Neural crest cell (in vitro differentiated cells): ENCODE results near the gene CST9. TPM values are rescaled to one million over a fixed set of nuclear protein-coding genes. Genes with fewer than 3 reads are reported as not detected.

Experiments
- DNase-seq: peaks from one replicate; pipeline ENCODE4 v3.0.0; 2021; ENCODE audit warnings: low read depth, mixed read lengths, low spot score
- H3K27ac Mint-ChIP-seq: one replicate; pipeline ENCODE4 v1.8.0; 2021; ENCODE audit warnings: mild to moderate bottlenecking, mixed read lengths; ENCODE audit not compliant: unreplicated experiment
- H3K27me3 Mint-ChIP-seq: 2 replicates; pipeline ENCODE4 v1.8.0; 2021; ENCODE audit warnings: low read depth, mild to moderate bottlenecking, mixed read lengths
- H3K36me3 Mint-ChIP-seq: 2 replicates; pipeline ENCODE4 v1.8.0; 2021; ENCODE audit warnings: low read depth, mild to moderate bottlenecking, mixed read lengths
- H3K4me1 Mint-ChIP-seq: 2 replicates; pipeline ENCODE4 v1.8.0; 2021; ENCODE audit warnings: mixed read lengths
- H3K4me3 Mint-ChIP-seq: one replicate; pipeline ENCODE4 v1.8.0; 2021; ENCODE audit warnings: mild to moderate bottlenecking, mixed read lengths
- H3K9me3 Mint-ChIP-seq: 2 replicates; pipeline ENCODE4 v1.8.0; 2021; ENCODE audit warnings: mixed read lengths
- CTCF ChIP-seq: fragments of 200-600 bp; sonication (generic); conservative IDR thresholded peaks from 2 replicates; pipeline ENCODE4 v1.5.0; 2021; ENCODE audit warnings: antibody characterized with exemption, mild to moderate bottlenecking
- total RNA-seq: library from RNA; stranded (reverse); gene quantifications from 2 replicates; pipeline ENCODE4 v1.2.1, GENCODE V29; 2021

The CST9 gene
- total RNA-seq, 1 donor from 2014 or later: not detected

- no peak for TF ChIP-seq CTCF
- no peaks in the 10 kb centered on the region for H3K27me3 Mint-ChIP-seq
- no peak for DNase-seq
- H3K4me1 Mint-ChIP-seq: peaks cover 6% of the 10 kb centered on the region
- H3K4me3 Mint-ChIP-seq: no peak overlapping the region
- H3K9me3 Mint-ChIP-seq: peaks cover 4% of the 10 kb centered on the region
- H3K36me3 Mint-ChIP-seq: peaks cover 6% of the 10 kb centered on the region
- H3K27ac Mint-ChIP-seq: no peak overlapping the region
Measured at GRCh38 chr20:23629017-23629541, 23.4 kb upstream of the CST9 start.

DNA sequence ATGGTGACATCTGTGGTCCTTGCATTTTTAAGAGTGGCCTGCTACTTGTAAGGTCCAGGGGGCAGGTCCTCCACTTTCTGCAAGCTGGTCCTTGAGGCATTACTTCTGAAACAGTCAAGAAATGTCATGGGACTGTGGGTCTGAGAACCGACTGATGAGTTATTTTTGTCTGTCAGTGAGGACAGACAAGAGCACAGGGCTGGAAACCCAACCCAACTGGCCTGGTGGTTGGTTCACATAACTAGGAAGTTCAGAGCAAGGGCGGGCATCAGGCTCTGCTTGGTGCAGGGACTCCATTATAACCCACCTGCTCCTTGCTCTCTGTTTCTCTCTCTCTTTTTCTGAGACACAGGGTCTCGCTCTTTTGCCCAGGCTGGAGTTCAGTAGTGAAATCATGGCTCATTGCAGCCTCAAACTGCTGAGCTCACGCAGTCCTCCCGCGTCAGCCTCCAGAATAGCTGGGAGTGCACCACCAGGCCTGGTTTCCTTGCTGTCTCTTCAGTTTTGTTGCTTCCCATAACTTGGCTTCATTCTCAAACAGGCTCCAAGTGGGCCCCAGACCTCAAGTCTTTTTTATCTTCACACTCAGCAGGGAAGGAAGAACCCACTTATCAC is 22.8 kb upstream of the CST9 start:
- Mint-ChIP-seq H3K27me3 (no peaks in the 10 kb centered on the region), H3K27ac (no peak overlapping the region), H3K4me3 (no peak overlapping the region), H3K36me3 (peaks cover 6% of the 10 kb centered on the region), H3K9me3 (peaks cover 4% of the 10 kb centered on the region), H3K4me1 (peaks cover 6% of the 10 kb centered on the region)
- DNase-seq: no peak
- TF ChIP-seq CTCF: no peak

GRCh38 chr20:23627501-23627900 is 21.8 kb upstream of the CST9 start:
- no peak for DNase-seq

DNA sequence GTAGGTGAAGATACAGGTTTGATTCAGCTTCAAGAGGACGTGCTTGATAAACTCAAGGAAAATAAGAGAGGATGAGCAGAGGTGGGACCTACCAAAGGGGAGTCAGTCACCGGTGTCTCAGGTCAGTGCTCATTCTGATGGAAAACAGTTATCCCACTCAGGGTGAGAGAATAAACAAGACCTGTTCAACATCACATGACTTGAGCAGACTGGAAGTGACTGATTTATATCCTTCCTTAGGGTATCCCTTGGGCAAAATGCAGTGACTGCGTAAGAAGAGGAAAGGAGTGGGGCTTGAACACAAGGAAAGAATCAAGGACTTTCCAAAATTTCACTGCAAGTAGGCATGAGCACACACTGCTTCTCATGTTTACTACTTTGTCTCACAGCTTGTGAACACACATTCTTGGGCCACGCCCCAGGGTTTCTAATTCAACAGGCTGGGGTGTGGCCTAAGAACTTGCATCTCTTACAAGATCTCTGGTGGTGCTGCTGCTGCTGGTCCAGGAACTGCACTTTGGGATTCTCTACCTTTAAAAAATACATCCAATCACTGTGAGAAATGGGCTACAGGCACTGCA is 20.4 kb upstream of the CST9 start:
- no peak for TF ChIP-seq CTCF
- Mint-ChIP-seq H3K36me3 (peaks cover 6% of the 10 kb centered on the region), H3K9me3 (peaks cover 4% of the 10 kb centered on the region)

More at GRCh38 chr20:23627501-23627900, 21.8 kb upstream of the CST9 start:
- Mint-ChIP-seq H3K27ac (no peak overlapping the region), H3K9me3 (peaks cover 4% of the 10 kb centered on the region), H3K36me3 (peaks cover 6% of the 10 kb centered on the region), H3K27me3 (no peaks in the 10 kb centered on the region), H3K4me3 (no peak overlapping the region), H3K4me1 (peaks cover 12% of the 10 kb centered on the region)
- no peak for TF ChIP-seq CTCF

DNA sequence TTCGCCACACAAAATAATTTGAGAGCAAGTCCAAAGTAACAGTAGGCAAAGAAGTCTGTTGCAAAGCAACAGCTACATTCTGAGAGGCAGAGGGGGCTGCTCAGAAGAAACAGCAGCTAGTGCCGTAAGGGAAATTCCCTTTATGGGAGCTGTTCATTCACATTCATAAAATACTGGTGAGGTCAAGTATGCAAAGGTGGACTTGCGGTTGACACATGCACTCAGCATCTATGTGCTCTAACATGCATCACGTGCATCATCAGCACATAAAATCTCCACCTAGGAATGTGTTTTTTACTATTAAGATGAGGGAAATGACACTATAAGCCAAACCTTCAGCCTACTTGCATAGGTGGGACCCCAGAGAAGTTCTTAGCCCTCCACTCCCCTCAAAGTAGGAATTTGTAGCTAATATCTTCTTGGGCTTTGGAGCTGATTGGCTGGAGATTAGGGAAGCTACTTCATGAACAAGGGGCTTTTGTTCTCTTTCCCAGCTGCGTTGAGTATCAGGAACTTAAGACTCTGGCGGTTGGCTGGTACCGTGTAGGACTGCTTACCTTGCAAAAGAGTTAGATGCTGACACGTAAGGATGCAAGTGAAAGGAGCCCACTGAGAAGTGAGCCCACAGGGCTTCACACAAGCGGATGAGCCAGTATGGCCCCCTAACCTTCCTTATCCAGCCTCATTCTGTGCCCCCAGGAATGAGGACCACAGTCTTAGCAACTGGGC is 19.7 kb upstream of the CST9 start:
- peaks cover 5% of the 10 kb centered on the region for H3K36me3 Mint-ChIP-seq
- no peaks in the 10 kb centered on the region for H3K27me3 Mint-ChIP-seq
- H3K4me3 Mint-ChIP-seq: no peak overlapping the region
- DNase-seq: no peak
- H3K27ac Mint-ChIP-seq: no peak overlapping the region
- H3K4me1 Mint-ChIP-seq: peaks cover 12% of the 10 kb centered on the region
- TF ChIP-seq CTCF: no peak
- H3K9me3 Mint-ChIP-seq: peaks cover 4% of the 10 kb centered on the region

More for the DNA sequence above, 20.4 kb upstream of the CST9 start:
- Mint-ChIP-seq H3K27me3 (no peaks in the 10 kb centered on the region), H3K4me3 (no peak overlapping the region), H3K4me1 (peaks cover 12% of the 10 kb centered on the region), H3K27ac (no peak overlapping the region)
- DNase-seq: no peak
